T1000 (cell line): Measurements from ENCODE around the gene MSI2.

Experiments
- DNase-seq: peaks from one replicate; lab custom pipeline; 2025; ENCODE audit warnings: mixed read lengths; lab: John Stamatoyannopoulos, UW

The MSI2 gene

GRCh38 chr17:57527221-57528057 is 271.1 kb downstream of the MSI2 start:
- no peak for DNase-seq

DNA sequence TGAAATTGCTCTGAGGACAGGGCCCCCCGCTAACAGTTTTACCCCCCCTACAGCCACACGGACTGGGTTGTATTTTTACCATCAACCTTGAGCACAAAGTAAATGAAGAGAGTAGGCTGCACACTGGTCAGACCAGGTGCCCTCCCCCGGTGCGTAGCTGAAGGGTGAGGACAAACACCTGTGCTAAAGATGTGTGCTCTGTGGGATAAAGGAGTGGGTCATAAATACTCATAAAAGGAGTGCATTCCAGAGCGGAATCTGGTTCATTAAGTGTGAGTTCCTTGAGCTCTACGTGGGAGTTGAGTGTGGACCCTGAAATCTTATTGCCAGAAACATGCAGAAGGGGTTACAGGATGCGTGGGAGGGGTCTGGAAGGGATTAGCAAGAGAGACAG is 271.7 kb downstream of the MSI2 start:
- DNase-seq, result no peak

- DNase-seq, result no peak
Measured at GRCh38 chr17:57530026-57530425, 273.7 kb downstream of the MSI2 start.

GRCh38 chr17:57530508-57530907 is 274.2 kb downstream of the MSI2 start:
- DNase-seq, result no peak

DNA sequence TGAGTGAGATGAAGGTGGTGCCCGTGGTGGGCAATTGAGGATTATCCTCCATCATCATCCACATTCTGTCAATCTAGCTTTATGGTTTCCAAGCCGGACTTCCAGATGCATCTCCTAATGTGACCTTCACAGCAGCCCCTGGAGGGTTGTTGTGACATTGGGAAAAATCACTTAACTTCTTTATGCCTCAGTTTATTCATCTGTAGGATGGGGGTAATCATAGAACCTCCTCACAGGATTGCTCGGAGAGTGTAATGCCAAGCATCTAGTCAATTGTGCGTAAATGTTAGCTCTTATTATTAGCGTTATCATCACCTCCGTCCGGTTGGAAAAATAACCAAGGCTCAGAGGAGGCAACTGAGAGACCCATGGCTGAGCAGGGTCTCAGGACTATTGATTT is 274.8 kb downstream of the MSI2 start:
- DNase-seq, result no peak

GRCh38 chr17:57531648-57532504 is 275.6 kb downstream of the MSI2 start:
- no peak for DNase-seq

GRCh38 chr17:57532556-57532955 is 276.2 kb downstream of the MSI2 start:
- DNase-seq, result no peak

- no peak for DNase-seq
Measured at GRCh38 chr17:57532966-57533365, 276.6 kb downstream of the MSI2 start.

GRCh38 chr17:57533684-57534305 is 277.5 kb downstream of the MSI2 start:
- no peak for DNase-seq

DNA sequence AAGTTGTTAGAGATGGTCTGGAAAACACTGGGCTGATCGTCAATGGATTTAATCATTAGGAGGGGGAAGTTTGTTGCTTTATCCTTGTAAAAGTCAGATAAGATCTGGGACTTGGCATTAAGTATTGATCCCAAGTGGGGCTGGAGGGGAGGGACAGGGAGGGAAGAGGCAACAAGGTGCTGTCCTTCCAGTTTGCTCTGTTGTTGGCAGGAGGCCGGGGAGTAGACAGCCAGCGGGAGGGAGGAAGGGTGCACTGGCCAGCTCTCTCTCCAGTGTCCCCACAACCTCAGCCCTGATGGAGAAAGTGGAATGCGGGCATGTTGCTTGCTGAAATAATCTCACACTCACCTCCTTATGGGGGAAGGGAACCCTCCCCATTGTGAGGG is 278.5 kb downstream of the MSI2 start:
- no peak for DNase-seq

DNA sequence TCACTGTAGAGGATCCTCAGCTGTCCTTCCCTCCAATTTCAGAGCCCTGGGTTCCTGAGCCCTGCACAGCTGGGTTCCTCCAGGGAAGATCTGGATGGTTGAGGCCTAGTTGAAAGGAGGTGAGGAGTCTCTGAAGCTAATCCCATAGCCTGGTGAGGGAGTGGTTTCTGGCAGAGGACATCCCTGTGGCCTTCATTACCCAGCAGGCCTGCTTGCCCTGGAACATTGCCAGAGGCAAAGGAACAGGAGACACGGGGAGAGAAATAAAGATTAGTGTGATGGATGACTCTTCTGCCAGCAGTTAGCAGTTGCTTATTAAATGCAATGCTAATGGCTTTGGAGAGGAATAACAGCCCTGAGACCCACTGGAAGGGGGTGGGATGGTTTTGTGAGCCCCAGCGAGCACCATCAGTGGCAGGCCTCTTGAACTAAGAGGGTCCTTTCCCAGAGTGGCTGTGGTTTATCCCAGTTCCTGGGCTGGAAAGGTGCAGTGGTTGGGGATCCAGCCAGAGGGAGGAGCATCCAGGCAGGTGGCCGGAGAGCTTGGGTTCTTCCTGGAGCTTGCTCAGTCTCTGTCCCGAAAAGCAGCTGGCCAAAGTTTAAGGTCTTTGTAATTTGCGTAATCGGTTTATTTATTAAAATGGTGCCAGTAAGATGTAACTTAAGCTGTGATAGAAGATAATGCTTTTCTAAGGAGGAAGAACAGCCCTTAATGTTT is 279.1 kb downstream of the MSI2 start:
- DNase-seq, result no peak

DNA sequence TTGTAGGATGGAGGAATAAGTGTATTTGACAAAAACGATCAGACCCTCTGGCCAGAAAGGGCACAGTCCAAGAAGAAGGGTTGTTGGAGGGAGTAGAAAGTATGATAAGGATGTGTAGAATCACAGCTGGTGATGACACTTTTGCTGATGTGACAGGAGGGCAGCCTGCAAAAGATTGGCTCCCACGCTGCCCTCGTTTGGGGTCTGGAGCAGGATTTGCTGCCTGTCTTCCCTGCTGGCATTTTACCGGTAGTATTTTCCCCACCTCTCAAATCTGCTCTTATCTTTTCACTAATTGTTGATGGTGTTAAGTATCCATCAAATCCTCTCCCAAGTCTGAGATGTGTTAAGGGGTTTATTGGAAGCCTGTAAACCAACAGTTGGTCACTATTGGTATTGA is 280.0 kb downstream of the MSI2 start:
- no peak for DNase-seq

- DNase-seq, result no peak
Measured at GRCh38 chr17:57536789-57537523, 280.6 kb downstream of the MSI2 start.

DNA sequence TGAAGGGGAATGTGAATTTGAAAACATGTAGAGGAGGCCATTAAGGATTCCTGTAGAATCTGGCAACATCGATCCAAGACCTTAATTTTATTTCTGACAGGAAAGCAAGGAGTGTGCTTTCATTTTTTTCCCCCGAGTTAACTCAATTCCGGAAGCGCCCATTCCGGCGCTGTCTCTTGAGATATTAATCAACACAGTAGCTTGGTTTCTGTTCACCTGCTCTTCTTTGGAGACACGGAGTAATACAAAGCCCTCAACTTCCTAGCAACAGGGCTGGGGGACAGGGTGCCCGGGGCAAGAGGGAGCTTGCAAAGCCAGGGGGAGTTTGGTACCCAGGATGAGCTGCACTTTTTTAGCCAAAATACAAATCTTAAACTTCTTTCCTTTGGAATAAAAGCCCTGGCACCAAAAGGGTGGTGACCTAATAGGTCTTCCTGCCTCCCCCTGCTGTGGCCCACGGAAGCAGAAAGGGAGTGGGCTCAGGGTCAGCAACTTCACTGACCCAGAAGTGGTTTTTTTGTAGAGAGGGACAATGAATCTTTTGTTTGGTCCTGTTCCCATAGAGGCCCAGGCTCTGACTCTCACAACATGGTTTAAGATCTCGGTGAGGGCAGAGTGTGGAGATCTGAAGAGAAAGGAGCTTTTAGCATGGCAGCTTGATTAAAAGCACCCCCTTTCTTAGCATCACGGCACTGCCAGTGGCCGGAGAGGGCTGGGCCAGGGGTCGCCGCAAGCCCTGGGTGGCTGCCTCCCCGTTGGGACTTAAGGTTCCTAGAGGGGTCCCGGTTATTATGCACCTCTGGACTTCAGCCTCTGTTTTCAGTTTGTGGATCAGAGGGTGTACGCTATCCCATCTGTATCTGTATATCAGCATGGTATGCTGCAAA is 281.4 kb downstream of the MSI2 start:
- no peak for DNase-seq

GRCh38 chr17:57538736-57539456 is 282.6 kb downstream of the MSI2 start:
- no peak for DNase-seq

GRCh38 chr17:57539529-57540301 is 283.4 kb downstream of the MSI2 start:
- no peak for DNase-seq

DNA sequence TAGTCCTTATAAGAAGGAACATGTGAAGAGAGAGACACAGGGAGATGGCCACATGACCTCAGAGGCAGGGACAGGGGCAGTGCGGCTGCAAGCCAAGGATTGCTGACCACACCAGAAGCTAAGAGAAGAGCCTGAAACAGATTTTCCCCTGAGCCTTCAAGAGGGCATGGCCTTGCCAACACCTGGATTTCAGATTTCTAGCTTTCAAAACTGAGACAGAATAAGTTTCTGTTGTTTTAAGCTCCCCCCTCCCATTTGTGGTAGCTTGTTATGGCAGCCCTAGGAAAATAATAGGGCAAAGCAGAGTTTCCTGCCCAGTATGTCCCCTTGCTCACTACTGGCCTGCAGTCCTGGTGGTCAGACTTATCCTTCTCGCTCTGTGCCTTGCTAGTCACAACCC is 284.3 kb downstream of the MSI2 start:
- no peak for DNase-seq

GRCh38 chr17:57541049-57541448 is 284.7 kb downstream of the MSI2 start:
- no peak for DNase-seq
